Measurements from ENCODE around the gene CFAP20.

- TF ChIP-seq CTCF (IDR thresholded peaks at IDR 0.05; ENCODE audit: insufficient read depth, low read length, poor library complexity, severe bottlenecking) = no peak
- TF ChIP-seq EZH2phosphoT487 (conservative IDR thresholded peaks at IDR 0.05; ENCODE audit: low read length) = no peak
Observed at GRCh38 chr16:58096249-58096648, 32.9 kb downstream of the CFAP20 start.

Data from SU-DHL-6 (cell line).